CD4-positive, alpha-beta T cell treated with Interleukin-17A for 4 hours (primary cell): ENCODE measurements around the gene NDUFB10.

ENCODE experiments used
- DNase-seq: peaks from one replicate; pipeline ENCODE4 v3.0.0-alpha.2; 2020; ENCODE audit warnings: mixed read lengths

The NDUFB10 gene

DNA sequence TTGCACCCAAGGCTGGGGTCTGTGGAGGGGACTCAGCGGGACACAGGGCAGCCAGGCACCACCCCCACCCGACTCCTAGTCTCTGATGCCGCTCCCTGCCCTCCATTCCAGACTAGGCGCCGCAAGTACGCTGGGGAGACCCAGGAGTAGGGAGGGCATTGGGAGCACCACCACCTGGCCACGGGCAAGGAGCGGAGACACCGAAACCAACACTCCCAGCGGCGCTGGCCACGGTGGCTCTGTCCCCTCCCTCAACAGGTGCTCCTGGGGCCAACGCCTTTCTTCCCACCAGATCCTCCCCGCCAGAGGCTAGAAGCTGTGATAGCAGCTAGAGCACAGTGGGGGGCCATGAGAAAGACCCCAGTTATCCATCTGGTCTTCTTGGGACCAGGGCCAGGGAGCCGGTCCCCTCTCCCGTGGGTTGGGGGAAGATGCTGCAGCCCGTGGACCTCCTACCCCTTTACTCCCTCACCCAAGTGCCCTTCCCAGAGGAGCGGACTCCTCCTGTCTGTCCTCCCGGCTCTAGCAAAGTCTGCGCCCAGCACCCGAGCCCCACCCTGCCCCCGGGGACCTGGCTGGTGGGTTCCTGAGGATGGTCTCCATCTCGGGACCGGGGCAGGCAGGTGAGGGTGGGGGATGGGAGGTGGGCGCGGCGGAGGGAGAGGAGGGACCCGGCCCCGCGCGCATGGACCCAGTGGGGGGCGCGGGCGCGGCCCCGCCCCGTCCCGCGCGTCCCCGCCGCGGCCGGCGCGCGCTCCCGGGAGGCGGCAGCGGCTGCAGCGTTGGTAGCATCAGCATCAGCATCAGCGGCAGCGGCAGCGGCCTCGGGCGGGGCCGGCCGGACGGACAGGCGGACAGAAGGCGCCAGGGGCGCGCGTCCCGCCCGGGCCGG is 30.1 kb downstream of the NDUFB10 start, which contains the start of gene SYNGR3:
Gene SYNGR3 (plus strand): TSS at position 762 of the 892 bp plus-strand sequence. CDS start 133 bp downstream, outside the sequence.
- DNase-seq = no peak

DNA sequence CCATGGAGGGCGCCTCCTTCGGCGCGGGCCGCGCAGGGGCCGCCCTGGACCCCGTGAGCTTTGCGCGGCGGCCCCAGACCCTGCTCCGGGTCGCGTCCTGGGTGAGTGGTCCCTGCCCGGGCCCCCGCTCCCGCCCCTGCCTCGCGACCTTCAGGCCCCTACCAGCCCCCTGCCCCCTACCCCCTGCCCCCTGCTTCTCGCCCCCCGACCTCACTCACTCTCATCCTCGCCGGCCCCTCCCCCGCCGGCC is 30.7 kb downstream of the NDUFB10 start:
- DNase-seq = no peak

DNA sequence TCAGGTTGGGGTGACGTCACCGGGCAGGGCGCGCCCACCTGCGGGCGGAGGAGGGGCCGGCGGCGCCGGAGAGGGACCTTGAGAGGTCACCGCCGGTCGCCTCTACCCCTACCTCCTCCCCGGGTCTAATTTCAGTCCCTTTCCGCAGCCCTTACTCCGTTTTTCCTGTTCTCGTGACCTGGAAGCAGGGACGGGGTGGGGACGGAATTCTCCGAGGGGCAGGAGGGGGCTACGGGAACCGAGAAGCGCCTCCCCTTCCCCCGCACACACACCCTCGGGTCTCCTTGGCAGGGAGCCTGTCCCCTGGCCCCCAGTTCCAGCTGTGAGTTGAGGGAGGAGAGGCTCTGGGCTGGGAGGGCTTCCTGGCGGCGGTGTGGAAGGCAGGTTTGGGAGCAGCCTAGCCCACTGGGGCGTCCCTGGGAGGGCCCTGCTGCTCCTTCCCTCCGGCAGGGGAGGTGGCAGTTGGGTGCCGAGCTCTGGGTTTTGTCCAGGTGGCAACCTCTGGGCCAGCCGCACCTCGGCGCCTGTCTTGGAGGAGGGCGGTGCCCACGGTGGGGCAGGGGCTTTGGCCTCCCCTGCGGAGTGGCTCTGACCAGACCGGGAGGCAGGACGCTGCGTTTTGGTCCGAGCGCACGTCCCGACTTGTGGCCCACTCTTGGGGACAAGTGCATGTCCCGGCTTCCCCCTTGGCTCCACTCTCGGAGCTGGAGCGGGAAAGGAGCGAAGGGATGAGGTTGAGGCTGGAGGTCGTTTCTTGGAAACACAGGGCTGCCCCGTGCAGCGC is 31.2 kb downstream of the NDUFB10 start:
- DNase-seq = peak; percentile 58

DNA sequence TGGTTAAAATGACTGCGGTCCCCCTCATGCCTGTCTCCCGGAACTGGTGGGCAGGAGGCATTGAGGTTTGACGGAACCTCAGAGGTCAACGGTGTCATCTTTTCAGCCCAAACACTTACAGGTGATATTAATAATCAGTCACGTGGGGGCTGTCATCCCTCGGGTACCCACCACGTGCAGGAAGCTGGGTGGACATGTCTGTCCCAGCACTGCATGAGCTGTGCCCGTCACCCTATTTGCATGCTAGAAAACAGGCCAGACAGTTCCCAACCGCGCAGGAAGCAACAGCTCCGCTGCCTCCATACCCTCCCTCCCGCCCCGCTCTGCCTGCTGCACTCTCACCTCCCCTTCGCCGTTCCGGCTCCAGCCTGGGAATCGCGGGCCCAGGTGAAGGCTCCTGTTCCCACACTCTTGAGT is 31.8 kb downstream of the NDUFB10 start:
- DNase-seq = peak; percentile 71

DNA sequence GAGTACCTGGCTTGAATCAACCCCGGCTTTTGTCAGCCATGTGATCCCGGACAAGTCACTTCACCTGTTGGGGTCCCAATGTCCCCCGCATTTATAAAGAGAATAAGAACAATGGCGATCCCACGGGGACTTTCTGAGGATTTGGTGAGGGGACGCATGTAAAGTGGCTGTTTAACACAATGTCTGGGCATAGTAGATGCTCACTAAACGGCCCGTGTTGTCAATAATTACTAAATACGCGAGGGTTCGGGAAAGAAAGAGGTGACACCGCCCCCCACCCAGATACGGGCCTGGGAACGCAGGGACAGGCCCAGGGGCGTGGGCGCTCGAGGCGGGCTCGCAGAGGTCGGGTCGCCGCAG is 32.2 kb downstream of the NDUFB10 start:
- no peak for DNase-seq

DNA sequence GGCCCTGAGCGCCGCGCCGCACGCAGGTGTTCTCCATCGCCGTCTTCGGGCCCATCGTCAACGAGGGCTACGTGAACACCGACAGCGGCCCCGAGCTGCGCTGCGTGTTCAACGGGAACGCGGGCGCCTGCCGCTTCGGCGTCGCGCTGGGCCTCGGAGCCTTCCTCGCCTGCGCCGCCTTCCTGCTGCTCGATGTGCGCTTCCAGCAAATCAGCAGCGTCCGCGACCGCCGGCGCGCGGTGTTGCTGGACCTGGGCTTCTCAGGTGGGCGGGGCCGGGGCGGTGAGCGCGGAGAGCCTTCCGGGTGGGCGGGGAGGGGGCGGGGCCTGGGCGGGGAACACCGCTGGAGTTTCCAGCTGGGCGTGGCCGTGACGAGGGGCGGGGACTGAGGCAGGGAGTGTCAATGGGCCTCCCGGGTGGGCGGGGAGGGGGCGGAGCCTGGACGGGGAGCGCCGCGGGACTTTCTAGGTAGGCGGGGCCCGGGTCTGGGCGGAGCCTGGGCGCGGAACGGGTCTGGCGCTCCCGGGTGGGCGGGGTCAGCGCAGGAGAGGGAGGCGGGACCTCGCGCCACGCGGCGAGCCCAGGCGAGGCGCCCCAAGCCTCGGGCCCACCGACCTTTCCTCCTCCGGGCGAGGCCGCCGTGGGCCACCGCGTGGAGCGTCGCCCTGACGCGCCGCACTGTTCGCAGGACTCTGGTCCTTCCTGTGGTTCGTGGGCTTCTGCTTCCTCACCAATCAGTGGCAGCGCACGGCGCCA is 32.8 kb downstream of the NDUFB10 start:
- peak; percentile 100 for DNase-seq

DNA sequence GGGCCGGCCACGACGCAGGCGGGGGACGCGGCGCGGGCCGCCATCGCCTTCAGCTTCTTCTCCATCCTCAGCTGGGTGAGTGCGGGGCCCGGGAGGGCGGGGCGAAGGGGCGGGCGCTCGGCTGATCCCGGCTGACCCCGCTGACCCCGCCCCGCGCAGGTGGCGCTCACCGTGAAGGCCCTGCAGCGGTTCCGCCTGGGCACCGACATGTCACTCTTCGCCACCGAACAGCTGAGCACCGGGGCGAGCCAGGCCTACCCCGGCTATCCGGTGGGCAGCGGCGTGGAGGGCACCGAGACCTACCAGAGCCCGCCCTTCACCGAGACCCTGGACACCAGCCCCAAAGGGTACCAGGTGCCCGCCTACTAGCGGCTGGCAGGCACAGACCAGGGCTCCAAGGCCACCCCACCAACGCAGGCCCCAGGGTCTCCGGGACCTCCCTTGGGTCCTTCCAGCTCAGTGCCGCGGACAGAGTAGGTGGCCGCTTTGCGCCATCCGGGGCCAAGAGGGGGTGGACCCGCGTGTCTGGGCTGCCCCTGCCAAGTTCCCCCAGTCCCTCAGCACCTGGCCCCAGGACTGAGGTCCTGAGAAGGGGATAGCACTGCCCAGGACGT is 33.5 kb downstream of the NDUFB10 start:
- no peak for DNase-seq

DNA sequence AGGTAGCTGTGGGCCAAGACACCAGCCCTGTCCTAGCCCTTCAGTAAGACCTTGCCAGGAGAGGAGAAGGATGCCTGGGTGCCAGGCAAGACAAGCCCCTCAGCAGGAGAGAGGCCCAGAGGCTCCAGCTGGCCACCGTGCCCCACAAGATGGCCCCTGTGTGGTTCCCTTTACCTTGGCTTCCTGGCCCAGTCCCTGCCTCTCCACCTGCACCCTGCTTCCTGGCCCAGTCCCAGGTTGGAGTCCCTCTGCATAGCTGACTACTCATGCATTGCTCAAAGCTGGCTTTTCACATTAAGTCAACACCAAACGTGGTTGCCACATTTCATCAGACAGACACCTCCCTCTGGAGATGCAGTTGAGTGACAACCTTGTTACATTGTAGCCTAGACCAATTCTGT is 34.4 kb downstream of the NDUFB10 start:
- DNase-seq = no peak

DNA sequence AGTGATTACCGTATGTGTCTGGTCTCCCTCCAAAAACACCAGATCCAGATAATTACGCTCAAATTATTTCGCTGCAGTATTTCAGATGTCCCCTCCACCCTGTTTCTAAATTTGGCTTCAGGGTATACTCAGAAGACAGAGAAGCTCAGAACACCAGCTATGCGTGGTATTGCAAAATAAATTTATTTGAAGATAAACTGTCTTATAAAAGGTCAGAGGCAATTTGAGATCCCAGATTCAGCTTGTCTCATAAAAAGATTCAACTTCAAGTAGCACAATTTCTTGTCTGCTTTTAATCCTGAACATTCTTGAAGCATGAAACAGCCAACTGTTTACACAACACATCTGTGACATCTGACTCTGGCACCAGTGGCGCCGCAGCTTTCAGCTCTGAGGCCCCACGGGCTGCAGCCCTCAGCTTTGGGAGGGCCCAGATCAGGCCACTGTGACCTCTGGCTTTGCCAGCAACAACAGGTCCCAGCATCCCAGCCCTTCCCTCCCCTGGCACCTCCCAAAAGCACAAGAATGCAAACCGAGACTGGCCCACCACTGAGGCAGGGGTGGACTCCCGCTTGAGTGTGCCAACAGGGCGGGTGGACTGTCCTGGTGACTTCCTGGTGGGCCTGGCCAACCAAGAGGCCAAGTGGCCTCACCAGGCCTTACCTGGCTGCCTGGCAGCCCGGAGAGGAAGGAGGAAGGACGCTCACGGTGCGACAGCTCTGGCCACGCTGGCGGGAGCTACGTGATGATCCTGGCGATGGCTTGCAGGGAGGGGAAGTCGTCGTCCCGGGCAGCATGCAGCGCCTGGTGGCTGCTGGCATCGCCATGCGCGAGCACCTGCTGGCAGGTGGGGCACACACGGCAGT is 38.4 kb downstream of the NDUFB10 start:
- DNase-seq = no peak

DNA sequence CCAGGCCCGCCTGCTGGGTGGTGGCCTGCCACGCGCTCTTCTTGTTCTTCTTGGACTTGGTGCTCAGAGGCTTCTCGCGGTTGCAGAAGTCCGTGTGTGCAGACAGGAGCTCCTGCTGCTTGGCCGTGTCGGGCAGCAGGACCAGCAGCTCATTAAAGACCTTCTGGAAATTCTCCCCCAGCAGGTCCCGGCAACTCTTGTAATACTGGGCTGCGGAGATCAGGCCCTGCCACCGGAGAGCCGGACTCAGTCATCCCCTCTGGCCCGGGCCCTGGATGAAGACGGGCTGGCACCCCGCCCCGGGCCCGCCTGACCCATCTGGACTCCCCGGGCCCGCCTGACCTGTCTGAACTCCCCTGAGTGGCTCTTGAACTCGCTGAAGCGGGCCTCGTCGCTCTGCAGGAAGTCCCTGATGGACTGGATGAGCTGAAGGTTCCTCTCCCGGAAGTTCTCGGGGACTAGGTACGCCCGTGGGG is 39.1 kb downstream of the NDUFB10 start:
- no peak for DNase-seq

DNA sequence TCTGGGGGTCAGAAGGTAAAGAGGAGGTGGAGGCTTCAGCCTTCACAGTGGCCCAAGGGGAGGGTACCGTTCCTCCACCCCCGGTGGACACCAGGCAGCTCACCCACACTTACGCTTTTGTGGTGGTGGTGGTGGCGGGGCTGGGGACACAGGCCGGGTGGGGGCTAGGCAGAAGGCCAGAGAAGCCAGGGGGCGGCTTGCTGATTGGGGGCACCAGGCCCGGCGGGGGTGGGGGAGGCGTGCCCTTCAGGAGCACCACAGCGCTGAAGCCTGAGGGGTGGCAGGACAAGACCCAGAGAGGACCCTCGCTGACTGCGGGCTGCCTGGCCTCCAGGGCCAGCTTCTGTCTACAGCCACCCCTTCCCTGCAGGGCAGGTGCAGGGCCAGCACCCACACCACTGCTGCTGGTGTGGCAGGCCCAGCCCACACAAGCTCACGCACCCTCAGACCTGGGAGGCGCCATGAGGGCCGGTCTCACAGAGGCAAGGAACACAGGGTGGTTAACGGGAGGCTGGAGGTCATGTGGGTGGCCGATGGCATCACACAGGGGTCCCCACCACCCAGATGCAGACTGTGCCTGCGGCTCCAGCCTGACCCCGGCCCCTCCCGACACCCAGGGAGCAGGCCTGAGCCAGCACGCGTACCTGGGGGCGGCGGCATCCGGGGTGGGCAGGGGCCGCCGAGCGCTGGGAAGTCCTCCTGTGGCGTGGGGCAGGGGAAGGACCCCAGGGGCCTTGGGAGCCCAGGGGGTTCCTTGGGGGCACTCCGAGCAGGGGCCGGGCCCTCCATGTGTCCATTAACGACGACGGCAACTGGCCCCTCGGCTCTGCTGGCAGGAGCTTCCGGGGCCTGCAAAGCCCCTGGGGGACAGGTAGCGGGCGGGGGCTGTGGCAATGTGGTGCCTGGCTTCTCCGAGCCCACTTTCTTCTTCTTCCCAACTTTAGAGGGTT is 39.8 kb downstream of the NDUFB10 start:
- no peak for DNase-seq

DNA sequence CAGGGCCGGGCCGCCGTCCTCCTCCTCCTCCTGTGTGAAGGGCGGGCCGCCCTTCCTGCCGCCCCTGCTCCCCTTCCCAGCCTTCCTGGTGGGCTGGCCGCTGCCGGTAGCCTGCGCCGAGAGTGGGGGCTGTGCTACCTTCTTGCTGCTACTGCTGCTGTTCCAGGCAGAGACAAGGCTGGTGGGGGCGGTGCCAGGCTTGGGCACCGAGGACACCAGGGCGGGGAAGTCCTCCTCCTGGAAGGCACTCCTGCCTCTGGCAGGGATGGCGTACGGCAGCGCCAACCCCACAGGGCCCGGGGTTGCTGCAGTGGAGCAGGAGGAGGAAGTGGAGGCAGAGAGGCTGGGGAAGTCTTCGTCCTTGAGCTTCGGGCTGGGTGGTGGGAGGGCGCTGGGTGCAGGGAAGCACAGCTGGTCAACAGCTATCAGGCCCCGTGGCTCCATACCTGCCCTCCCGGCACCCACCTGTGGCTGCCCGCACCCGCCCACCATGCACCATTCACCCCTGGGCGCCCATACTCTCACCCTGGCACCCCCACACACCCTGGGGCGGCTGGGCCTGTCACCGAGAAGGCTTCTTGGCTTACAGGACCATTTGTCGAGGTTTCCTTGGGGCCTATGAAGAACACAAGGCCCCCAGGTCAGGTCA is 40.7 kb downstream of the NDUFB10 start:
- DNase-seq = no peak

DNA sequence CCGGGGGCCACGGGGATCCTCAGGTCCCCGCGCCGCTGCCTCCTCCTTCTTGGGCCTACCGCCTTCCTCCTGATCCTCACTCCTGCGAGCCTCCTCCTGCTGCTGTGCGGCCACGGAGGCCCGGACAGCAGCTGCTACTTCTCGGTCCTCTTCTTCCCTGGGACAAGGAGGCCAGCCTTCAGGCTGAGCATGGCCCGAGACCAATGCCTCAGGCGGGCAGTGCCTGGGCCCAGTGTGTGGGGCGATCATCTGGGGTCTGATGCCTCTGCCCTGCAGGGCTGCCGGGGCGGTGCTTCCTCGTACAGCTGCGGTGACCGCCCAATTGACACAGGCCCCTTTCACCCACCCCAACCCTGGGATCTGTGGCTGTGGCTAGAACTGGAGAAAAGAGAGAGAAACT is 41.7 kb downstream of the NDUFB10 start:
- no peak for DNase-seq

DNA sequence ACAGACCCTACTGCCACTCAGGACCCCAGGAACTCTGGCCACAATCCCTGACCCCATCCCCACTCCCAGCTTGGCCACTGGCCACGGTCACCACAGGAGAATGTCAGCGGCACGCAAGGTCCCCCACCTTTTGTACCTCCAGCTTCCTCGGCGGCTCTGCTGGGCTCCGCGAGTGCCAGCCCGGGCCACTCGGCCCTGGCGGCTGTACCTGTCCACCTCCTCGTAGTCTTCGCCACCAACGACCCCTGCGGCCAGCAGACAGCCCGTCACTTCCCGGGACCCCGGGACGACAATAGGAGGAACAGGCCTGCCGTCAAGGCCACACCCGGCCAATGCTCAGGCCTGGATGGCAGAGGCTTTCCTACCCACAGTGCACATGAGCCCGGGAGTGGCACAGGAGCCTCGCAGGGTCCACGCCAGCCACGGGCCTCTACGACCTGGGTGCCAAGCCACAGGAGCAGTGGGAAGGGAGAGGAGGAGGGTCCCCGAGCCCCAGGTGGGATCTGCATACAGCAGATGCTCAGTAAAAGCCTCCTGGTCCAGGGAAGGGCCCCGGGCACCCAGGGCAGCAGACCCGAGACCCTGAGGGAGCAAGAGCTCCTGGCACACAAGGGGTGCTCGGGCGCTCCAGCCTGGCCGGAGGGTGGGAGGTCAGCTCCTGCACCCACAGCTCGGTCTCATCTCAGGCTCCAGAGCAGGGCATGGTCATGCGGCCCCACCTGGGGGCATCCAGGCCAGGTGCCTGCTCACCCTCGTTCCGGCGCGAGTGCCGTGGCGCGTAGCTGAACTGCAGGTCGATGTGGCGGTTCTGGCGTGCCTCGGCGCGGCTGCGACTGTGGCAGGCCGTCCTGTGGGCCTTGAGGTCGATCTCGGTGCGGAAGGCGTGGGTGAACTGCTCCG is 42.4 kb downstream of the NDUFB10 start:
- no peak for DNase-seq

DNA sequence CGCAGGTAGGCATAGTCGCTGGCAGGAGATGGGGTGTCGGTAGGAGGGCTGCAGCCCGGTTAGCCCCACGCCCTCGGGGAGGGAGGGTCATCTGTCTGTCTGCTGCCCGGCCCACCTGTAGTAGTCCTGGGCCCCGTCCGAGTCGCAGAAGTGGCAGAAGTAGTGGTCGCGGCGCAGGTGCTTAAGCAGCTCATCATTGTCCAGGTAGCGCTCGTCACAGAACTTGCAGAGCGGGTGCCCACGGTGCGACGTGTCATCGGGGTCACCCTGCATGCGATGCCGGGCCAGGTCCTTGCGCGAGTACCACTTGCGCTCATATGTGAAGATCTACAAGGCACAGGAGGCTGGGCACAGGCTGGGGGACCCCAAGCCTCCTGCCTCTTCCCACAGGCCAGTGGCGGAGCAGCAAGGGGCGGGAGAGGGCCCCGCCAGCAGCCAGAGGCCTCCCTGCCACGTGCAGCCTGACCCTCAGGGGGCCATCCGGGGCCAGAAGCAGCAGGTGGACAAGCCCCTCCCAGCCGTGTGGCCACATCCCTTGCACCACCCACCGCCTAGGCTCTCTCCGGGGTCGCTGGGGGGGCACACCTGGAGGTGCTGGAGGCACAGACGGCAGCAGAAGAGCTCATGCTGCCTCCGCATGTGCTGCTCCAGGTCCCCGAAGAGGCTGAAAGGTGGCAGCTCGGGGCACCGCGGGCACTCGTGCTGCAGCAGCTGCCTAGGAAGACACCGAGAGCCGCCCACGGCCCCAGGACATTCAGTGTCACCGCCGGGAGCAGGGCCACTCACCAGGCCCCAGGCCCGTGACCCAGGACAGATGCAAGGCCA is 43.3 kb downstream of the NDUFB10 start:
- no peak for DNase-seq

DNA sequence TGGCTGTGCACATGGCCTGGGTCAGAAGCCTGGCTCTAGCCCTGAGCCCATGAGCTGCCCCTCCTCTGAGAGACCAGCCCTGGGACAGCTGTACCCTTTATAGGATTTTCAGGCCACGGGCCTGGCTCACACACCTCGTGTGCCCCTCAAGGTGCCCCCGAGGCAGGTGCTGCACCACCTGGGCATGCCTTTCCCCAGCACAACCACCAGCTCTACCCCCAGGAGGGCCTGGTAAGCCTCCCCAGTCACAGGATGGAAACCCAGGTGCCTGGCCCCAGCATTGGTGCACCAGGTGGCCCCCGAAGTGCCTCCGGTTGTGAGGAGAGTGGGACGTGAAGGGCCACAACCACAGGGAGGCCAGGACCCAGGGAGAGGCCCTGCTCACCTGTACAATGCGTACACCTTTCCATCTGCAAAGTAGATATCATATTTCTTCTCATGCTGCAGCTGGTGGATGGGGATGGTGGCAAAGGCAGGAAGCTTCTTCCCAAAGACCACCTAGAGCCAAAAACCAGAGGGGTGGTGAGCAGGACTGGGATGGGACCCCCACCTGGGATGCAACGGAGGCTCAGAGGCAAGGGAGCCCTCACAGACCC is 44.0 kb downstream of the NDUFB10 start:
- no peak for DNase-seq

DNA sequence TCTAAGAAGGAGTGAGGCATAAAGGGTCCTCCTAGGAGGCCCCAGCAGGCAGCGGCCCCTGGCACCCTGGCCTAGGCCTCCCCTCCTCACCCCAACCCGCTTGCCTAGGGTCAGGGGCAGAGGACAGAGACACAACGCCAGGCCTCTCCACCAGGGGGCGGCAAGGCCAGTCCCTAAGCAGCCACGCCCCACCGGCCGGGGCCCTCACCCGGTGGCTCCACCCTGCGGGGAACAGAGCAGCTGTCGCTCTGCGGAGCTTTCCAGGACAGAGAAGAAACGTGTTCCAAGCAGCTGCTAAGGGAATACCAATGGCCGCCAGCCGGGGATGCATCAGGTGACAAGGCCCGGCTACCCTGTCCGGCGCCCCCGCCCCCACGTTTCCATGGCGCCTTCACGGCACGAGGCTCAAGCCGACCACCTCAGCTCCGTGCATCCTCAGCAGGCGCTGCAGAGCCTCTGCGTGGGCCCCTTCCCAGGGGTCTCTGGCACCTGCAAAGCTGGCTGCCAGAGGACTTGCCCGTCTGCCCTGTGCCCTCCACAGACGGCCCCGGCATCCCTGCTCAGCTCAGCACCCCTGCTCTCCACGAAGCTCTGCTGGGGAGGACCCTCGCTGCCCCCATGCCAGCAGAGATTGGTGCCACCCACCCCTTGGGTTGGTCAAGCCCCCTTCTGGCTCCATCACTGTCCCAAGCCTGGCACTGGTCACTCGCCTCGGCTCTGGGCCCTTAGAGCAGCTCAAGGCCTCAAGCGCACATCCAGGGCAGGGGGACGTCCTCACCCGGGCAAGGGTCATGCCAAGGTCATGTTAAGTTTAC is 44.7 kb downstream of the NDUFB10 start:
- DNase-seq = peak; percentile 89
